K562 (cell line): ENCODE results near the gene ARHGAP22.
"Not testable (repeated sequence)": the region's sequence is repeated elsewhere in the genome, so short reads cannot be mapped to it uniquely, and the experiment has no call there.

Experiments used
- CHD4 ChIP-seq: fragments of 200-600 bp; sonication (generic); IDR thresholded peaks from 3 replicates; pipeline ENCODE4 v1.6.1; 2012; ENCODE audit warnings: low read depth, mild to moderate bottlenecking, mixed read lengths, low read length, inconsistent platforms; ENCODE audit not compliant: insufficient read depth, insufficient replicate concordance, poor library complexity, severe bottlenecking
- POLR2AphosphoS5 ChIP-seq: IDR thresholded peaks from 2 replicates; pipeline ENCODE4 v1.6.1; 2011; ENCODE audit warnings: mild to moderate bottlenecking, low read depth, low read length, moderate library complexity; ENCODE audit not compliant: control insufficient read depth, insufficient read depth
- POLR2B ChIP-seq: fragments of 450-650 bp; IDR thresholded peaks from 2 replicates; pipeline ENCODE4 v1.6.1; 2018; ENCODE audit warnings: low read depth; ENCODE audit not compliant: partially characterized antibody
- SIN3A ChIP-seq, 2 experiments: fragments of 150-350 bp in 1 of 2; IDR thresholded peaks; 2 replicates each; pipeline ENCODE4 v1.6.1; 2011 to 2016; ENCODE audit warnings: borderline replicate concordance in 2 of 2, low read depth in 2 of 2, low read length in 2 of 2, mild to moderate bottlenecking in 2 of 2, moderate library complexity in 2 of 2; ENCODE audit not compliant: control insufficient read depth in 1 of 2
- SMAD1 ChIP-seq: fragments of 150-350 bp; IDR thresholded peaks from 2 replicates; pipeline ENCODE4 v1.6.1; 2014; ENCODE audit warnings: low read length, low read depth; ENCODE audit not compliant: partially characterized antibody
- TAF1 ChIP-seq: IDR thresholded peaks from 2 replicates; pipeline ENCODE4 v1.6.1; 2011; ENCODE audit warnings: mild to moderate bottlenecking, low read length, moderate library complexity; ENCODE audit not compliant: insufficient read depth, control insufficient read depth, severe bottlenecking; ENCODE audit errors: extremely low read depth
- ZNF23 ChIP-seq: fragments of 250-450 bp; sonication (Bioruptor Pico); IDR thresholded peaks from 2 replicates; pipeline ENCODE4 v1.4.0; 2020; ENCODE audit warnings: mild to moderate bottlenecking
- TF ChIP-seq, protein P1 (sequence below), 2 experiments: fragments of 450-650 bp in 1 of 2; IDR thresholded peaks; 2 replicates each; pipeline ENCODE4 v1.6.1; 2011 to 2017; ENCODE audit warnings: low read depth in 2 of 2, antibody characterized with exemption in 1 of 2, borderline replicate concordance in 1 of 2, low read length in 1 of 2, mild to moderate bottlenecking in 1 of 2, mixed read lengths in 1 of 2; ENCODE audit not compliant: control insufficient read depth in 1 of 2
- TF ChIP-seq, protein P2 (sequence below): sonication (generic); formaldehyde crosslinking; IDR thresholded peaks from 2 replicates; pipeline ENCODE4 v1.8.0; 2022; ENCODE audit warnings: mild to moderate bottlenecking, missing genetic modification reagents

GRCh38 chr10:48421862-48422261, 183.0 kb downstream of the ARHGAP22 start:
- TF ChIP-seq, protein P1, sequence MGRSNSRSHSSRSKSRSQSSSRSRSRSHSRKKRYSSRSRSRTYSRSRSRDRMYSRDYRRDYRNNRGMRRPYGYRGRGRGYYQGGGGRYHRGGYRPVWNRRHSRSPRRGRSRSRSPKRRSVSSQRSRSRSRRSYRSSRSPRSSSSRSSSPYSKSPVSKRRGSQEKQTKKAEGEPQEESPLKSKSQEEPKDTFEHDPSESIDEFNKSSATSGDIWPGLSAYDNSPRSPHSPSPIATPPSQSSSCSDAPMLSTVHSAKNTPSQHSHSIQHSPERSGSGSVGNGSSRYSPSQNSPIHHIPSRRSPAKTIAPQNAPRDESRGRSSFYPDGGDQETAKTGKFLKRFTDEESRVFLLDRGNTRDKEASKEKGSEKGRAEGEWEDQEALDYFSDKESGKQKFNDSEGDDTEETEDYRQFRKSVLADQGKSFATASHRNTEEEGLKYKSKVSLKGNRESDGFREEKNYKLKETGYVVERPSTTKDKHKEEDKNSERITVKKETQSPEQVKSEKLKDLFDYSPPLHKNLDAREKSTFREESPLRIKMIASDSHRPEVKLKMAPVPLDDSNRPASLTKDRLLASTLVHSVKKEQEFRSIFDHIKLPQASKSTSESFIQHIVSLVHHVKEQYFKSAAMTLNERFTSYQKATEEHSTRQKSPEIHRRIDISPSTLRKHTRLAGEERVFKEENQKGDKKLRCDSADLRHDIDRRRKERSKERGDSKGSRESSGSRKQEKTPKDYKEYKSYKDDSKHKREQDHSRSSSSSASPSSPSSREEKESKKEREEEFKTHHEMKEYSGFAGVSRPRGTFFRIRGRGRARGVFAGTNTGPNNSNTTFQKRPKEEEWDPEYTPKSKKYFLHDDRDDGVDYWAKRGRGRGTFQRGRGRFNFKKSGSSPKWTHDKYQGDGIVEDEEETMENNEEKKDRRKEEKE (IDR thresholded peaks at IDR 0.05; ENCODE audit: borderline replicate concordance in 1 of 2, control insufficient read depth in 1 of 2, low read depth in 2 of 2, low read length in 1 of 2): not testable (repeated sequence)
- TF ChIP-seq SMAD1; ZNF23 (CRISPR knock-in tag); CHD4; POLR2AphosphoS5; POLR2B; SIN3A (IDR thresholded peaks at IDR 0.05; ENCODE audit: borderline replicate concordance in 2 of 2, control insufficient read depth in 1 of 2, low read depth in 2 of 2, low read length in 2 of 2); TAF1: not testable (repeated sequence)
- TF ChIP-seq, protein P2, sequence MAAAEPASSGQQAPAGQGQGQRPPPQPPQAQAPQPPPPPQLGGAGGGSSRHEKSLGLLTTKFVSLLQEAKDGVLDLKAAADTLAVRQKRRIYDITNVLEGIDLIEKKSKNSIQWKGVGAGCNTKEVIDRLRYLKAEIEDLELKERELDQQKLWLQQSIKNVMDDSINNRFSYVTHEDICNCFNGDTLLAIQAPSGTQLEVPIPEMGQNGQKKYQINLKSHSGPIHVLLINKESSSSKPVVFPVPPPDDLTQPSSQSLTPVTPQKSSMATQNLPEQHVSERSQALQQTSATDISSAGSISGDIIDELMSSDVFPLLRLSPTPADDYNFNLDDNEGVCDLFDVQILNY (CRISPR knock-in tag): not testable (repeated sequence)
